Right lobe of liver (tissue), 4 donors: ENCODE data around the gene CRACDL.

ENCODE experiments used
- POLR2A ChIP-seq: fragments of 450-650 bp; IDR thresholded peaks from one replicate; pipeline ENCODE4 v1.6.1; 2017; ENCODE audit warnings: antibody characterized with exemption, mild to moderate bottlenecking
- TF ChIP-seq, protein P1 (sequence below), 4 donors: fragments of 200-600 bp in 3 of 4; fragments of 450-650 bp in 1 of 4; IDR thresholded peaks; one replicate each; pipeline versions ENCODE4 v1.5.1 to v1.8.0; 2016 to 2022; ENCODE audit warnings: antibody characterized with exemption in 4 of 4, mild to moderate bottlenecking in 2 of 4
- donor health status: DM: no; HTN: no; CAD: no.
- donor health status: DM: no; HTN: no; CAD: no.
- donor health status: DM: no; HTN: yes; CAD: no.

GRCh38 chr2:98824256-98825019, 111.6 kb downstream of the CRACDL start:
- TF ChIP-seq, protein P1, sequence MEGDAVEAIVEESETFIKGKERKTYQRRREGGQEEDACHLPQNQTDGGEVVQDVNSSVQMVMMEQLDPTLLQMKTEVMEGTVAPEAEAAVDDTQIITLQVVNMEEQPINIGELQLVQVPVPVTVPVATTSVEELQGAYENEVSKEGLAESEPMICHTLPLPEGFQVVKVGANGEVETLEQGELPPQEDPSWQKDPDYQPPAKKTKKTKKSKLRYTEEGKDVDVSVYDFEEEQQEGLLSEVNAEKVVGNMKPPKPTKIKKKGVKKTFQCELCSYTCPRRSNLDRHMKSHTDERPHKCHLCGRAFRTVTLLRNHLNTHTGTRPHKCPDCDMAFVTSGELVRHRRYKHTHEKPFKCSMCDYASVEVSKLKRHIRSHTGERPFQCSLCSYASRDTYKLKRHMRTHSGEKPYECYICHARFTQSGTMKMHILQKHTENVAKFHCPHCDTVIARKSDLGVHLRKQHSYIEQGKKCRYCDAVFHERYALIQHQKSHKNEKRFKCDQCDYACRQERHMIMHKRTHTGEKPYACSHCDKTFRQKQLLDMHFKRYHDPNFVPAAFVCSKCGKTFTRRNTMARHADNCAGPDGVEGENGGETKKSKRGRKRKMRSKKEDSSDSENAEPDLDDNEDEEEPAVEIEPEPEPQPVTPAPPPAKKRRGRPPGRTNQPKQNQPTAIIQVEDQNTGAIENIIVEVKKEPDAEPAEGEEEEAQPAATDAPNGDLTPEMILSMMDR (IDR thresholded peaks at IDR 0.05): no peak
- TF ChIP-seq POLR2A: no peak
